ENCODE measurements around the gene BCO1. TPM values are rescaled to one million over a fixed set of nuclear protein-coding genes. Genes with fewer than 3 reads are reported as not detected.

BCO1 gene
- total RNA-seq, 1 experiment from 2014 or later, result not detected

DNA sequence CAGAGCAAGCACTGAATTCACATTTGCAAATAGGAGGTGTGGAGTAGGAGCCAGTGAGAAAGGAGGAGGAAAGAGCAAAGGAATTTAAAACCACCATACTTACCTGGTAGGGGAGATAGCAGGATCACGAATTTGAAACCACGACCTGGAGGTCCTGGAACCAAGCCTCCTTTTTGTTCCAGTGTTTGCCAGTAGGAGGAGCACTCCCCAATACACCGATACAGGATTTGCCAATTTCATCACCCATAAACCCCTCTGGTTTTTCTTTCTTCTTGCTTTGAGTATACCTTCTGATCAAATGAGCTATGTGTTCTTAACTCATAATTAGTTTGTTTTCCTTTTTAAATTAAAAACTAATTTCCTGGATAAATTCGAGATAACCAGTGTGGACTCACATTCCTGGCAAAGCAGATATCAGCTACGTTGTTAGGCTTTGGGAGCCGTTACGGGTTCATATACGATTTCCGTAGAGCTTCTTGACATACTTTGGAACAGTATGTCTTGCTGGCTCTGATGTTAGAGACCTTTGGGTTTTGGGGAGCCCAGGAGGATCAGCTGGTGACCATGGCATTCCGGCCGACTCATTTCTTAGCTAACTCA lies 22.7 kb downstream of the BCO1 start:
- Mint-ChIP-seq H3K36me3 (ENCODE audit: insufficient read depth, unreplicated experiment) (no peaks in the 10 kb centered on the region), H3K27ac (ENCODE audit: low read depth, unreplicated experiment) (no peak overlapping the region), H3K27me3 (ENCODE audit: insufficient read depth, unreplicated experiment) (no peaks in the 10 kb centered on the region), H3K9me3 (ENCODE audit: unreplicated experiment) (no peaks in the 10 kb centered on the region), H3K4me3 (ENCODE audit: unreplicated experiment) (no peak overlapping the region), H3K4me1 (ENCODE audit: insufficient read depth, unreplicated experiment) (peaks cover 13% of the 10 kb centered on the region)
- ChIA-PET POLR2A (interaction anchor here (0.8 to 1.3 kb wide), 2 partner anchors 48 to 53 kb away, joined by 3 to 8 read pairs; partner anchors contain the start of gene GAN), CTCF (interaction anchor here (0.6 to 2.5 kb wide), 41 partner anchors 8 to 1201 kb away, joined by 3 to 15 read pairs (median 5); partner anchors contain the start of gene GAN)
- peak; percentile 34 for DNase-seq (ENCODE audit: unreplicated experiment)
- intact Hi-C loops (cut with micrococcal nuclease), result loop anchor here (2.0 to 5.0 kb wide), 2 partner anchors 54 to 461 kb away; partner anchors contain the start of gene GAN
- no TSS peak for BruUV-seq (replicated peaks)
- TF ChIP-seq, protein P1, sequence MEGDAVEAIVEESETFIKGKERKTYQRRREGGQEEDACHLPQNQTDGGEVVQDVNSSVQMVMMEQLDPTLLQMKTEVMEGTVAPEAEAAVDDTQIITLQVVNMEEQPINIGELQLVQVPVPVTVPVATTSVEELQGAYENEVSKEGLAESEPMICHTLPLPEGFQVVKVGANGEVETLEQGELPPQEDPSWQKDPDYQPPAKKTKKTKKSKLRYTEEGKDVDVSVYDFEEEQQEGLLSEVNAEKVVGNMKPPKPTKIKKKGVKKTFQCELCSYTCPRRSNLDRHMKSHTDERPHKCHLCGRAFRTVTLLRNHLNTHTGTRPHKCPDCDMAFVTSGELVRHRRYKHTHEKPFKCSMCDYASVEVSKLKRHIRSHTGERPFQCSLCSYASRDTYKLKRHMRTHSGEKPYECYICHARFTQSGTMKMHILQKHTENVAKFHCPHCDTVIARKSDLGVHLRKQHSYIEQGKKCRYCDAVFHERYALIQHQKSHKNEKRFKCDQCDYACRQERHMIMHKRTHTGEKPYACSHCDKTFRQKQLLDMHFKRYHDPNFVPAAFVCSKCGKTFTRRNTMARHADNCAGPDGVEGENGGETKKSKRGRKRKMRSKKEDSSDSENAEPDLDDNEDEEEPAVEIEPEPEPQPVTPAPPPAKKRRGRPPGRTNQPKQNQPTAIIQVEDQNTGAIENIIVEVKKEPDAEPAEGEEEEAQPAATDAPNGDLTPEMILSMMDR (IDR thresholded peaks at IDR 0.05; ENCODE audit: unreplicated experiment), result peak; percentile 61

DNA sequence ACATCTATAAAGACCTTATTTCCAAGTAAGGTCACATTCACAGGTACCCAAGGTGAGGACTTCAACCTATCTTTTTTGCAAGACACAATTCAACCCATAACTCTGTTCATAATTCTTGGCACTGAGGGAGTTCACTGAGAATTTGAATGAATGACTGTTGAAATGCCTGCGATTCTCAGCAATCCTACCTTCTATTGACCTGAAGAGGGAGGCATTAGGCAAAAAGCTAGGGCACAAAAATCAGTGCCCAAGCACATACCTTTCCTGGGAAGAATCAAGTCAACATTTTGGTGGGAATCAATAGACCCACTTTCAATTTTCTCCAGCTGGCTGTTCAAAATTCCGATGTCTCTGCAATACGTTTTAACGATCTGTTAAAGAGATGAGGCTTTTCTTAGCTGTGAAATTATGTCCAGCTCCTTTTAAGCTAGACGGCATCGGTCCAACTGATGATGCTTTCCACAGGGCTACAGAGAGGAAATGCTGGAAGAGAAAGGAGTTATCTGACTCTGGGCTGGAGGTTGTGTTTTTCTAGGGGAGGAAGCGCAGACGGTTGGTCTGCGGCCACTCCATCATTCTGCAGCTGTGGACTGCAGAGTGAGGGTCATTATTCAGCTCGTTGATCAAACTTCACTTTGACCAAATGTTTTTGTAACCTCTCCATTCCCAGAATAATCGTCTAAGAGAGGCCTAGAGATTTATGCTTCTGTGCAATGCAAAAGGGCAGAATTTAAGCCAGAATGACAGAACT lies 25.2 kb downstream of the BCO1 start:
- Mint-ChIP-seq H3K27ac (ENCODE audit: low read depth, unreplicated experiment) (no peak overlapping the region), H3K9me3 (ENCODE audit: unreplicated experiment) (no peaks in the 10 kb centered on the region), H3K4me3 (ENCODE audit: unreplicated experiment) (no peak overlapping the region), H3K27me3 (ENCODE audit: insufficient read depth, unreplicated experiment) (no peaks in the 10 kb centered on the region), H3K36me3 (ENCODE audit: insufficient read depth, unreplicated experiment) (no peaks in the 10 kb centered on the region), H3K4me1 (ENCODE audit: insufficient read depth, unreplicated experiment) (peaks cover 24% of the 10 kb centered on the region)
- peak; percentile 29 for DNase-seq (ENCODE audit: unreplicated experiment)
- ChIA-PET POLR2A (interaction anchor here (0.6 to 1.3 kb wide), 6 partner anchors 10 to 64 kb away, joined by 3 to 10 read pairs (median 3); partner anchors contain the start of gene GAN), CTCF (interaction anchor here (0.6 to 2.6 kb wide), 24 partner anchors 10 to 472 kb away, joined by 3 to 18 read pairs (median 4); partner anchors contain the start of gene GAN)
- TF ChIP-seq, protein P1 (IDR thresholded peaks at IDR 0.05; ENCODE audit: unreplicated experiment), result peak; percentile 34
- no TSS peak for BruUV-seq (replicated peaks)
- intact Hi-C loops (cut with micrococcal nuclease), result loop anchor here (1.0 to 5.0 kb wide), 2 partner anchors 103 to 459 kb away; no protein-coding TSS in a partner anchor

DNA sequence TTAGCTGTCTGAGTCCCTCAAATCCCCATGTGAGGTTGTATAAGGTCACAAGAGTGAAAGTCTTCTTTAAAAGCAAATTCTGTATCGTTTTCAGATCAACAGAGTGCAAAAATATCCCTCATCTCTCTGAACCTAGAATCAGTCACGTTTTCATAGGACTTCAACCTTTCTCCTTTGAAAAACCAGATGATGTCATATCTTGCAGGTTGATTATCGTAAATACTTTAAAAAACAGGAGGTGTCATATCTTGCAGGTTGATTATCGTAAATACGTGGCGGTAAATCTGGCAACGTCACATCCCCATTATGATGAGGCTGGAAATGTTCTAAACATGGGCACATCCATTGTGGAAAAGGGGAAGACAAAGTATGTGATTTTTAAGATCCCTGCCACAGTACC lies 25.9 kb downstream of the BCO1 start:
- H3K4me1 Mint-ChIP-seq (ENCODE audit: insufficient read depth, unreplicated experiment), result peaks cover 24% of the 10 kb centered on the region
- H3K36me3 Mint-ChIP-seq (ENCODE audit: insufficient read depth, unreplicated experiment), result no peaks in the 10 kb centered on the region
- POLR2A ChIA-PET, result interaction anchor here (0.8 to 1.3 kb wide), 2 partner anchors 51 to 63 kb away, joined by 3 to 10 read pairs; partner anchors contain the start of gene GAN
- TF ChIP-seq, protein P1 (IDR thresholded peaks at IDR 0.05; ENCODE audit: unreplicated experiment), result no peak
- H3K9me3 Mint-ChIP-seq (ENCODE audit: unreplicated experiment), result no peaks in the 10 kb centered on the region
- CTCF ChIA-PET, result interaction anchor here (0.9 to 2.6 kb wide), 14 partner anchors 10 to 103 kb away, joined by 3 to 18 read pairs (median 5); partner anchors contain the start of gene GAN
- intact Hi-C loops (cut with micrococcal nuclease), result loop anchor here (5.0 kb wide), 1 partner anchor 458 kb away; no protein-coding TSS in a partner anchor
- no peak overlapping the region for H3K27ac Mint-ChIP-seq (ENCODE audit: low read depth, unreplicated experiment)
- no peaks in the 10 kb centered on the region for H3K27me3 Mint-ChIP-seq (ENCODE audit: insufficient read depth, unreplicated experiment)
- no TSS peak for BruUV-seq (replicated peaks)
- no peak overlapping the region for H3K4me3 Mint-ChIP-seq (ENCODE audit: unreplicated experiment)
- DNase-seq (ENCODE audit: unreplicated experiment), result no peak

DNA sequence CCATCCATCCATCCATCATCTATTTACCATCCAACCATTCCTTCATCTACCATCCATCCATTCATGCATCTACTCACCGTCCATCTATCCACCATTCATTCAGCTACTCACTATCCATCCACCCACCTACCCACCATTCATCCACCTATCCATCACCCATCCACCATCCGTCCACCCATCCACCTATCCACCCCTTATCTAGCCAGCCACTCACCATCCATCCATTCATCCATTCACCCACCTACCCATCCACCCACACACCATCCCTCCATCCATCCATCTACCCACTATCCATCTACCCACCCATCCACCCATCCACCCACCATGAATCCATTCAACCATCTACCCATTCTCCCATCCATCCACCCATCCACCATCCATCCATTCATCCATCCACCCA lies 26.6 kb downstream of the BCO1 start:
- CTCF ChIA-PET, result interaction anchor here (1.7 to 1.8 kb wide), 2 partner anchors 51 to 86 kb away, joined by 5 to 9 read pairs; no protein-coding TSS in a partner anchor
- Mint-ChIP-seq H3K36me3 (ENCODE audit: insufficient read depth, unreplicated experiment) (no peaks in the 10 kb centered on the region), H3K27me3 (ENCODE audit: insufficient read depth, unreplicated experiment) (no peaks in the 10 kb centered on the region), H3K4me3 (ENCODE audit: unreplicated experiment) (no peak overlapping the region), H3K4me1 (ENCODE audit: insufficient read depth, unreplicated experiment) (peaks cover 24% of the 10 kb centered on the region), H3K9me3 (ENCODE audit: unreplicated experiment) (no peaks in the 10 kb centered on the region), H3K27ac (ENCODE audit: low read depth, unreplicated experiment) (no peak overlapping the region)
- BruUV-seq (replicated peaks), result no TSS peak
- POLR2A ChIA-PET, result no interaction called here
- DNase-seq (ENCODE audit: unreplicated experiment), result no peak
- TF ChIP-seq, protein P1 (IDR thresholded peaks at IDR 0.05; ENCODE audit: unreplicated experiment), result no peak
- intact Hi-C loops (cut with micrococcal nuclease), result no loop called here
